Stimulated activated naive CD8-positive, alpha-beta T cell treated with anti-CD3 and anti-CD28 coated beads, Interleukin-15, Interleukin-2, amounts not matched to agents 100 ng/mL and 50 ng/mL, for 24 hours (primary cell): ENCODE measurements around the gene RBPJ.

Source experiments
- H3K27ac Mint-ChIP-seq: one replicate; pipeline ENCODE4 v1.8.0; 2021; ENCODE audit warnings: mild to moderate bottlenecking, mixed read lengths
- H3K27me3 Mint-ChIP-seq: one replicate; pipeline ENCODE4 v1.8.0; 2021; ENCODE audit warnings: mixed read lengths
- H3K36me3 Mint-ChIP-seq: one replicate; pipeline ENCODE4 v1.8.0; 2021; ENCODE audit warnings: low read depth, mixed read lengths
- H3K4me1 Mint-ChIP-seq: one replicate; pipeline ENCODE4 v1.8.0; 2021; ENCODE audit warnings: low read depth, mixed read lengths
- H3K4me3 Mint-ChIP-seq: one replicate; pipeline ENCODE4 v1.8.0; 2021; ENCODE audit warnings: mild to moderate bottlenecking, mixed read lengths
- H3K9me3 Mint-ChIP-seq: one replicate; pipeline ENCODE4 v1.8.0; 2021; ENCODE audit warnings: mixed read lengths

RBPJ gene

GRCh38 chr4:26319467-26319948, 1.3 kb upstream of the RBPJ start:
- Mint-ChIP-seq H3K27ac (peak overlapping the region; percentile 99), H3K36me3 (peaks cover 29% of the 10 kb centered on the region), H3K4me3 (peak overlapping the region; percentile 88), H3K9me3 (peaks cover 22% of the 10 kb centered on the region), H3K27me3 (no peaks in the 10 kb centered on the region), H3K4me1 (peaks cover 41% of the 10 kb centered on the region)

GRCh38 chr4:26319949-26320537, 771 bp upstream of the RBPJ start:
- Mint-ChIP-seq H3K36me3 (peaks cover 29% of the 10 kb centered on the region), H3K27ac (peak overlapping the region; percentile 99), H3K27me3 (no peaks in the 10 kb centered on the region), H3K9me3 (peaks cover 22% of the 10 kb centered on the region), H3K4me3 (peak overlapping the region; percentile 88), H3K4me1 (peaks cover 46% of the 10 kb centered on the region)

- peak overlapping the region; percentile 96 for H3K27ac Mint-ChIP-seq
- peaks cover 55% of the 10 kb centered on the region for H3K4me1 Mint-ChIP-seq
- H3K36me3 Mint-ChIP-seq: peaks cover 22% of the 10 kb centered on the region
- H3K27me3 Mint-ChIP-seq: no peaks in the 10 kb centered on the region
- H3K9me3 Mint-ChIP-seq: peaks cover 14% of the 10 kb centered on the region
- H3K4me3 Mint-ChIP-seq: peak overlapping the region; percentile 96
These were observed 783 bp downstream of the RBPJ start for GRCh38 chr4:26321373-26322221.

GRCh38 chr4:26322346-26322745, 1.5 kb downstream of the RBPJ start:
- H3K4me1 Mint-ChIP-seq: peaks cover 55% of the 10 kb centered on the region
- H3K36me3 Mint-ChIP-seq: peaks cover 22% of the 10 kb centered on the region
- peak overlapping the region; percentile 96 for H3K4me3 Mint-ChIP-seq
- peak overlapping the region; percentile 96 for H3K27ac Mint-ChIP-seq
- peaks cover 9% of the 10 kb centered on the region for H3K9me3 Mint-ChIP-seq
- no peaks in the 10 kb centered on the region for H3K27me3 Mint-ChIP-seq

GRCh38 chr4:26323821-26324220, 3.0 kb downstream of the RBPJ start:
- no peaks in the 10 kb centered on the region for H3K9me3 Mint-ChIP-seq
- H3K27me3 Mint-ChIP-seq: no peaks in the 10 kb centered on the region
- H3K4me1 Mint-ChIP-seq: peaks cover 46% of the 10 kb centered on the region
- H3K36me3 Mint-ChIP-seq: peaks cover 26% of the 10 kb centered on the region
- peak overlapping the region; percentile 61 for H3K27ac Mint-ChIP-seq
- peak overlapping the region; percentile 96 for H3K4me3 Mint-ChIP-seq

- Mint-ChIP-seq H3K36me3 (peaks cover 26% of the 10 kb centered on the region), H3K27me3 (no peaks in the 10 kb centered on the region), H3K27ac (peak overlapping the region; percentile 79), H3K4me1 (peaks cover 52% of the 10 kb centered on the region), H3K4me3 (peak overlapping the region; percentile 79), H3K9me3 (no peaks in the 10 kb centered on the region)
These were observed 4.4 kb downstream of the RBPJ start for GRCh38 chr4:26325191-26325590.

- H3K4me1 Mint-ChIP-seq: peaks cover 65% of the 10 kb centered on the region
- no peaks in the 10 kb centered on the region for H3K27me3 Mint-ChIP-seq
- H3K4me3 Mint-ChIP-seq: peak overlapping the region; percentile 27
- H3K9me3 Mint-ChIP-seq: no peaks in the 10 kb centered on the region
- no peak overlapping the region for H3K27ac Mint-ChIP-seq
- H3K36me3 Mint-ChIP-seq: peaks cover 31% of the 10 kb centered on the region
These were observed 6.0 kb downstream of the RBPJ start for GRCh38 chr4:26326791-26327190.

- no peaks in the 10 kb centered on the region for H3K9me3 Mint-ChIP-seq
- peaks cover 24% of the 10 kb centered on the region for H3K36me3 Mint-ChIP-seq
- no peak overlapping the region for H3K4me3 Mint-ChIP-seq
- no peak overlapping the region for H3K27ac Mint-ChIP-seq
- H3K4me1 Mint-ChIP-seq: peaks cover 55% of the 10 kb centered on the region
- H3K27me3 Mint-ChIP-seq: no peaks in the 10 kb centered on the region
These were observed 9.5 kb downstream of the RBPJ start for GRCh38 chr4:26330186-26330787.

GRCh38 chr4:26330946-26331345, 10.1 kb downstream of the RBPJ start:
- no peaks in the 10 kb centered on the region for H3K27me3 Mint-ChIP-seq
- H3K4me1 Mint-ChIP-seq: peaks cover 54% of the 10 kb centered on the region
- H3K27ac Mint-ChIP-seq: no peak overlapping the region
- H3K4me3 Mint-ChIP-seq: no peak overlapping the region
- H3K36me3 Mint-ChIP-seq: peaks cover 31% of the 10 kb centered on the region
- H3K9me3 Mint-ChIP-seq: no peaks in the 10 kb centered on the region

GRCh38 chr4:26331380-26331950, 10.7 kb downstream of the RBPJ start:
- Mint-ChIP-seq H3K4me1 (peaks cover 57% of the 10 kb centered on the region), H3K27ac (no peak overlapping the region), H3K36me3 (peaks cover 33% of the 10 kb centered on the region)

GRCh38 chr4:26334366-26334765, 13.6 kb downstream of the RBPJ start:
- Mint-ChIP-seq H3K4me3 (no peak overlapping the region), H3K4me1 (peaks cover 52% of the 10 kb centered on the region), H3K9me3 (no peaks in the 10 kb centered on the region)

More at GRCh38 chr4:26331380-26331950, 10.7 kb downstream of the RBPJ start:
- no peak overlapping the region for H3K4me3 Mint-ChIP-seq
- H3K27me3 Mint-ChIP-seq: no peaks in the 10 kb centered on the region
- no peaks in the 10 kb centered on the region for H3K9me3 Mint-ChIP-seq

GRCh38 chr4:26337612-26338011, 16.8 kb downstream of the RBPJ start:
- Mint-ChIP-seq H3K27me3 (no peaks in the 10 kb centered on the region), H3K4me1 (peaks cover 60% of the 10 kb centered on the region), H3K9me3 (no peaks in the 10 kb centered on the region), H3K4me3 (no peak overlapping the region), H3K27ac (peak overlapping the region; percentile 40), H3K36me3 (peaks cover 15% of the 10 kb centered on the region)

More at GRCh38 chr4:26334366-26334765, 13.6 kb downstream of the RBPJ start:
- peaks cover 26% of the 10 kb centered on the region for H3K36me3 Mint-ChIP-seq
- no peak overlapping the region for H3K27ac Mint-ChIP-seq
- H3K27me3 Mint-ChIP-seq: no peaks in the 10 kb centered on the region

GRCh38 chr4:26342328-26343037, 21.7 kb downstream of the RBPJ start:
- Mint-ChIP-seq H3K4me1 (peaks cover 63% of the 10 kb centered on the region), H3K9me3 (no peaks in the 10 kb centered on the region), H3K36me3 (peaks cover 14% of the 10 kb centered on the region), H3K27me3 (no peaks in the 10 kb centered on the region), H3K27ac (no peak overlapping the region), H3K4me3 (no peak overlapping the region)

GRCh38 chr4:26343038-26343398, 22.2 kb downstream of the RBPJ start:
- H3K36me3 Mint-ChIP-seq: peaks cover 16% of the 10 kb centered on the region
- H3K9me3 Mint-ChIP-seq: no peaks in the 10 kb centered on the region
- peaks cover 62% of the 10 kb centered on the region for H3K4me1 Mint-ChIP-seq
- no peaks in the 10 kb centered on the region for H3K27me3 Mint-ChIP-seq
- no peak overlapping the region for H3K27ac Mint-ChIP-seq
- no peak overlapping the region for H3K4me3 Mint-ChIP-seq
